Vagina (tissue), 2 donors: ENCODE measurements around the gene NFYB. TPM values are rescaled to one million over a fixed set of nuclear protein-coding genes. Genes with fewer than 3 reads are reported as not detected.
"Not testable (repeated sequence)": the region's sequence is repeated elsewhere in the genome, so short reads cannot be mapped to it uniquely, and the experiment has no call there.

Experiments
- DNase-seq, 2 donors: peaks; one replicate each; pipeline ENCODE4 v3.0.0-alpha.2; 2017; ENCODE audit errors: extremely low spot score in 2 of 2
- H3K27ac ChIP-seq: fragments of 200-600 bp; sonication (generic); one replicate; pipeline ENCODE4 v1.5.1; 2019
- H3K27me3 ChIP-seq: fragments of 200-600 bp; sonication (generic); one replicate; pipeline ENCODE4 v1.5.1; 2019
- H3K36me3 ChIP-seq, 2 donors: fragments of 200-600 bp; sonication (generic); one replicate each; pipeline ENCODE4 v1.5.1; 2017 to 2019
- H3K4me1 ChIP-seq: fragments of 200-600 bp; sonication (generic); one replicate; pipeline ENCODE4 v1.5.1; 2019
- H3K4me3 ChIP-seq, 2 donors: fragments of 200-600 bp; sonication (generic); 1 replicate in 1 of 2; 2 replicates in 1 of 2; pipeline ENCODE4 v1.5.1; 2016 to 2019
- H3K9me3 ChIP-seq: fragments of 200-600 bp; sonication (generic); one replicate; pipeline ENCODE4 v1.5.1; 2019
- POLR2A ChIP-seq, 2 donors: fragments of 450-650 bp; IDR thresholded peaks; one replicate each; pipeline ENCODE4 v1.6.1; 2017; ENCODE audit warnings: antibody characterized with exemption in 2 of 2, mild to moderate bottlenecking in 2 of 2, moderate library complexity in 2 of 2
- POLR2AphosphoS5 ChIP-seq, 2 donors: sonication (generic); formaldehyde crosslinking; IDR thresholded peaks; one replicate each; pipeline ENCODE4 v1.9.0; 2017; ENCODE audit warnings: antibody characterized with exemption in 2 of 2, mild to moderate bottlenecking in 2 of 2, low read depth in 1 of 2; ENCODE audit not compliant: insufficient read depth in 1 of 2
- intact Hi-C: fragments of 100-400 bp; cut with DNase I; formaldehyde crosslinking; loops from one replicate; pipeline ENCODE4 v1.15.1; 2023
- total RNA-seq: library from RNA; depleted of rRNA; stranded (reverse); fragments of >200 nt; gene quantifications from one replicate; pipeline ENCODE4 v1.2.3, GENCODE V29; 2016
- TF ChIP-seq, protein P1 (sequence below), 3 experiments: fragments of 450-650 bp in 2 of 3; fragments of 200-600 bp in 1 of 3; sonication (generic) in 1 of 3; IDR thresholded peaks; one replicate each; pipeline ENCODE4 v1.5.1; 2017 to 2019; ENCODE audit warnings: antibody characterized with exemption in 3 of 3, mild to moderate bottlenecking in 2 of 3, moderate library complexity in 2 of 3

NFYB gene
- total RNA-seq, 1 donor from 2014 or later: 32.9 TPM

DNA sequence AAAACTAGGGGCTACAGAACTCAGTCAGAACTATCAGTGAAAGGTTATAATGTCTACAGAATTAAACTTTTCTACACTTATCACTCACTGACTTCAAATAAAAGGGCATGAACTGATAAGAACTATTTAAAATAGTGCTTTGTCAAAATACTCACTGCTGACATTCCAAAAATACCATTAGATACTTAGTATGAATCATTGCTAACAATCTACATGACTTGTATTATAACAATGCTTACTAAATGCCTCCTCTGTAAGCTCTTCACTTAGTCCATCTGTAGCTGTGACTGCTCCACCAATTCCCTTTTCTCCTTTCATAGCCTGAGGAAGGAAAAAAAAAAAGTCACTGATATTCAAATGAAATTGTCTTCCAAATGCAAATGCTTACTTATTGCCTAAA is 17.0 kb downstream of the NFYB start:
- H3K27ac ChIP-seq: no peak overlapping the region
- no peaks in the 10 kb centered on the region for H3K4me1 ChIP-seq
- H3K36me3 ChIP-seq: peaks cover 0 to 37% of the 10 kb centered on the region in 2 donors
- no peak for DNase-seq
- TF ChIP-seq, protein P1, sequence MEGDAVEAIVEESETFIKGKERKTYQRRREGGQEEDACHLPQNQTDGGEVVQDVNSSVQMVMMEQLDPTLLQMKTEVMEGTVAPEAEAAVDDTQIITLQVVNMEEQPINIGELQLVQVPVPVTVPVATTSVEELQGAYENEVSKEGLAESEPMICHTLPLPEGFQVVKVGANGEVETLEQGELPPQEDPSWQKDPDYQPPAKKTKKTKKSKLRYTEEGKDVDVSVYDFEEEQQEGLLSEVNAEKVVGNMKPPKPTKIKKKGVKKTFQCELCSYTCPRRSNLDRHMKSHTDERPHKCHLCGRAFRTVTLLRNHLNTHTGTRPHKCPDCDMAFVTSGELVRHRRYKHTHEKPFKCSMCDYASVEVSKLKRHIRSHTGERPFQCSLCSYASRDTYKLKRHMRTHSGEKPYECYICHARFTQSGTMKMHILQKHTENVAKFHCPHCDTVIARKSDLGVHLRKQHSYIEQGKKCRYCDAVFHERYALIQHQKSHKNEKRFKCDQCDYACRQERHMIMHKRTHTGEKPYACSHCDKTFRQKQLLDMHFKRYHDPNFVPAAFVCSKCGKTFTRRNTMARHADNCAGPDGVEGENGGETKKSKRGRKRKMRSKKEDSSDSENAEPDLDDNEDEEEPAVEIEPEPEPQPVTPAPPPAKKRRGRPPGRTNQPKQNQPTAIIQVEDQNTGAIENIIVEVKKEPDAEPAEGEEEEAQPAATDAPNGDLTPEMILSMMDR (IDR thresholded peaks at IDR 0.05): no peak
- no peaks in the 10 kb centered on the region for H3K27me3 ChIP-seq
- H3K9me3 ChIP-seq: no peaks in the 10 kb centered on the region
- intact Hi-C loops: no loop called here
- H3K4me3 ChIP-seq: no peak overlapping the region

DNA sequence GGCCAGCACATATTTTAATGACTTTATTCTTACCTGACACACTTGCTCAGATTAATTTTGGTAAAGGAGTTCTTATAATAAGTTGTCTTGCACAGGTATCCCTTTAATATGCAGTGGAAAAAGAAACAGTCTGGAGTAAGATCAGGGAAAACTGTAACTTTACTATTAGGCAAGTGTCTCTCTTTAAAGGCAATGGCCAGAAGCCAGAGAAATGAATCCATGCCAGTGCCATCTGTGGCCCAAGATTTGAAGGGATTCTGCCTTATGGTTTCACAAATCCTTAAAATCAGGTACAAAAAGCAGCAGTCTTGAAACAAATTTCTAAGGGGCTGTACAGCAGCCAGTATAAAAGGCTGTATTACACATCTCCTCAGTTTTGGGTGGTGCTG is 22.4 kb downstream of the NFYB start:
- Histone ChIP-seq H3K4me3 (no peak overlapping the region), H3K4me1 (no peaks in the 10 kb centered on the region), H3K27me3 (no peaks in the 10 kb centered on the region), H3K9me3 (no peaks in the 10 kb centered on the region), H3K36me3 (peaks cover 0 to 21% of the 10 kb centered on the region in 2 donors), H3K27ac (no peak overlapping the region)
- TF ChIP-seq, protein P1 (IDR thresholded peaks at IDR 0.05): no peak
- TF ChIP-seq POLR2AphosphoS5 (IDR thresholded peaks at IDR 0.05; ENCODE audit: insufficient read depth in 1 of 2, low read depth in 1 of 2) (no peak), POLR2A (IDR thresholded peaks at IDR 0.05) (no peak)
- intact Hi-C loops: loop anchor here (10.0 kb wide), 1 partner anchor 151 kb away; the partner anchor contains the start of gene TDG
- DNase-seq: no peak

DNA sequence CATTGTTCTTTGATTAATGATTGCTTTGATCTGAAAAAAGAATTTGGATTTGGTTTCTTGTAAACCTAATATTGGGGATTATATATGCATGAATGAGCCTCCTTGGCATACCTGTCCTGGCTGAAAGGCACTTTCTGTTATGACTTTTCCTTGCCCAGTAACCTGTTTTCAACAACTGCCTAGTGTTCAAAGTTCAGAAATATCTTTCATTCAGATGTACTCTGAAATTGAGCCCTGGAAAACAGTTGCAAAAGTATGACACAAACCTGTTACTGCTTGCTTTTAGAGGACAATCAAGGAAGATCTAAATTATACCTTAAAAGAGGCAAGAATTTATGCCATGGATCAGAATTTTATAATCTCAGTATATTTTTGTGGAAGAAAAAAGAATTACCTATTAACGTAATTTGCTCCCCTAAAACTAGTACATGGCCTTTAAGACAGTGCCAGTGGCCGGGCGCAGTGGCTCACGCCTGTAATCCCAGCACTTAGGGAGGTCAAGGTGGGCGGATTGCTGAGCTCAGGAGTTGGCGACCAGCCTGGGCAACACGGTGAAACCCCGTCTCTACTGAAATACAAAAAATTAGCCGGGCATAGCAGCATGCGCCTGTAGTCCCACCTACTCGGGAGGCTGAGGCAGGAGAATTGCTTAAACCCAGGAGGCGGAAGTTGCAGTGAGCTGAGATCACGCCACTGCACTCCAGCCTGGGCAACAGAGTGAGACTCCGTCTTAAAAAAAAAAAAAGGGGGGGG is 23.0 kb downstream of the NFYB start:
- H3K4me3 ChIP-seq, H3K27ac ChIP-seq, H3K4me1 ChIP-seq, H3K9me3 ChIP-seq, H3K27me3 ChIP-seq, DNase-seq: not testable (repeated sequence)
- H3K36me3 ChIP-seq: peaks cover 0 to 16% of the 10 kb centered on the region in 2 donors
- intact Hi-C loops: loop anchor here (10.0 kb wide), 1 partner anchor 150 kb away; the partner anchor contains the start of gene TDG

DNA sequence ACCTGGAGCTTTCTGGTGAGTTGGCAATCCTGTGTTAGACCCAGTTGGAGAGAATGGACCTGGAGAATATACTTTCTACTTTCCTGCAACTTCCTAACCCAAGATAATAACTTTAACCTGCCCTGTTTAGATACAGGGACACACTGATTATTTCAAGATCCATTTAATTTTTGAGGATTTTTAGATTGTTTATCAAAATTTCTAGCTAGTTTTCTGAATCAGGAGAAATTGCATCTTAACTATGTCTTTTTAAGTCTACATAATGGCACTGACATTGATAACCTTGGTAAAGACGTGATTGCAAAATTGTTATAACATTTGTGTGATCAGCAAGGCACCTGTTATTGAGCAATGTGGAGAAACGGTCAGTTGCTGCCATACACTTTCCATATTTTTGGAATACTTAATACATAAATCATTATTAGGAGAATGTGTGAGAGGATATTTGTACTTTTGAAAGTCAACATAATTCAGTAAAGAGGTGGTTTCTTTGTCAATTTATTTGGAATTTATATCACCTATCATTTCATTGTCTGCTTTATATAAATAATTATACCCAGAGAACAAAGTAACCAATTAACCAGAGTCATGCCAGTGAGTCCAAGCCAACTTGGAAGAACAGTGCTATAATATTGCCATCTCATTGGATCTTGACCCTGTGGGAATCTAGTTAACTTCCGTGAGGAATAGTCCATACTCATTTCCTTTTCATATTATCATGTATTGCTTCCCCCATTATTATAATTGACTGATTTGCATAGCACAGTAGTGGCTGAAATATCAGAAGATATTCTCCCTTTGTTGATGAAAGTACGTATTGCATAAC is 28.4 kb downstream of the NFYB start:
- H3K36me3 ChIP-seq: no peaks in the 10 kb centered on the region
- TF ChIP-seq, protein P1 (IDR thresholded peaks at IDR 0.05): no peak
- TF ChIP-seq POLR2A (IDR thresholded peaks at IDR 0.05): no peak
- no peak for TF ChIP-seq POLR2AphosphoS5 (IDR thresholded peaks at IDR 0.05; ENCODE audit: insufficient read depth in 1 of 2, low read depth in 1 of 2)
- H3K27me3 ChIP-seq: no peaks in the 10 kb centered on the region
- intact Hi-C loops: loop anchor here (10.0 kb wide), 1 partner anchor 145 kb away; the partner anchor contains the start of gene TDG
- no peaks in the 10 kb centered on the region for H3K9me3 ChIP-seq
- no peak for DNase-seq
- no peak overlapping the region for H3K27ac ChIP-seq
- H3K4me3 ChIP-seq: no peak overlapping the region
- H3K4me1 ChIP-seq: no peaks in the 10 kb centered on the region

DNA sequence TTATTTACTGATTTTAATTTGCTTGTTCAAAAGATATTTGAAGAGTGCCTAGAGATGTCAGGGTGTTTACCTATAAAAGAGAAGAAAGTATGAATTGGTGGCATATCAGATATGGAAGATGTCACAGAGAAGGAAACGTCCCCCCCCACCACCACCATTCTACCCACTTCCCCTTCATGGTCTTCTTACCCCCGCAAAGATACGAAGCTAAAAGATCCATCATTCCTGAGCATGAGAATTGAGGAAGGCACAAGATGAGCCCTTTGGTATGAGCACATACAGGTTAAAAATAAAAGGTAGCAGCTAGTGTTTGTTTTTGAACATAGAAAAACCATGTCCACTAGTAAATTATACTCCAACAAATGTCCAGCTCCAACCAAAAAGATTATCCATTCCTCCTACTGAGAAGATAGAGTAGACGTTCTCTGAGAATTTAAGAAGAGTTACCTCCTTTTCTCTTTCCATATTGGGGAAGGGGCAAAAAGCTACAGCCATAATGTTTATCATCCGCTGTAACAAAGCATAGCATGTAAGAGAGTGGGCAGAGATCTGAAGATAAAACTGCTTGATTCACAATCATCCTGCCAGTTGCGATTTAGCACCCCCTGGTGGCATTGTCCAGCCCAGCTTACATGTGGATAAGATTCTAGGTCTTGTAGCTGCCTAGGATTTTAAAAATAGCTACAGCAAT is 29.1 kb downstream of the NFYB start:
- Histone ChIP-seq H3K27me3 (no peaks in the 10 kb centered on the region), H3K9me3 (no peaks in the 10 kb centered on the region), H3K27ac (no peak overlapping the region), H3K4me1 (no peaks in the 10 kb centered on the region), H3K36me3 (no peaks in the 10 kb centered on the region), H3K4me3 (no peak overlapping the region)
- no peak for DNase-seq
- intact Hi-C loops: no loop called here
- TF ChIP-seq, protein P1 (IDR thresholded peaks at IDR 0.05): peak; percentile 63 to 84 (median 69)
- TF ChIP-seq POLR2A (IDR thresholded peaks at IDR 0.05) (no peak), POLR2AphosphoS5 (IDR thresholded peaks at IDR 0.05; ENCODE audit: insufficient read depth in 1 of 2, low read depth in 1 of 2) (peak in 1 of 2 donors; percentile 10)
